Esophagus mucosa (tissue), 1 donor: Measurements from ENCODE around the gene ZNF581. TPM values are rescaled to one million over a fixed set of nuclear protein-coding genes. Genes with fewer than 3 reads are reported as not detected.

Source experiments
- ATAC-seq: fragments of 200-7000 bp; cut with Tn5 transposase; one replicate; pipeline ENCODE4 v1.9.1; 2020
- total RNA-seq: library from RNA; stranded (reverse); gene quantifications from one replicate; pipeline ENCODE4 v1.2.4, GENCODE V29; 2023
- donor health status: DM: yes; HTN: yes; CAD: no.

The ZNF581 gene
- total RNA-seq, 1 donor from 2014 or later, result 21.7 TPM

GRCh38 chr19:55667511-55667910, 24.1 kb downstream of the ZNF581 start:
- no peak for ATAC-seq

- peak; percentile 80 for ATAC-seq
Observed at GRCh38 chr19:55667958-55668357, 24.5 kb downstream of the ZNF581 start.

- ATAC-seq, result no peak
Observed at GRCh38 chr19:55668603-55669348, 25.3 kb downstream of the ZNF581 start.

- no peak for ATAC-seq
Observed at GRCh38 chr19:55669418-55670279, 26.2 kb downstream of the ZNF581 start.

- no peak for ATAC-seq
Observed at GRCh38 chr19:55670280-55671053, 27.0 kb downstream of the ZNF581 start.

- no peak for ATAC-seq
Observed at GRCh38 chr19:55671054-55671378, 27.6 kb downstream of the ZNF581 start.

GRCh38 chr19:55672418-55672817, 29.0 kb downstream of the ZNF581 start:
- no peak for ATAC-seq

- no peak for ATAC-seq
Observed at GRCh38 chr19:55673465-55673864, 30.0 kb downstream of the ZNF581 start.

- ATAC-seq, result no peak
Observed at GRCh38 chr19:55673889-55674288, 30.4 kb downstream of the ZNF581 start.

GRCh38 chr19:55674459-55674840, 31.0 kb downstream of the ZNF581 start:
- no peak for ATAC-seq

- ATAC-seq, result peak; percentile 85
Observed at GRCh38 chr19:55674841-55675660, 31.6 kb downstream of the ZNF581 start, which contains the start of gene EPN1. EPN1 (plus strand) TSS chr19:55675226; CDS start chr19:55678628, 3,402 bp downstream.

GRCh38 chr19:55675661-55676354, 32.4 kb downstream of the ZNF581 start:
- ATAC-seq, result no peak

- ATAC-seq, result no peak
Observed at GRCh38 chr19:55676383-55676782, 32.9 kb downstream of the ZNF581 start.

- peak; percentile 68 for ATAC-seq
Observed at GRCh38 chr19:55676889-55677505, 33.5 kb downstream of the ZNF581 start.

GRCh38 chr19:55677572-55678028, 34.2 kb downstream of the ZNF581 start:
- no peak for ATAC-seq

- peak; percentile 9 for ATAC-seq
Observed at GRCh38 chr19:55678121-55678671, 34.7 kb downstream of the ZNF581 start.

GRCh38 chr19:55679343-55680257, 36.2 kb downstream of the ZNF581 start:
- no peak for ATAC-seq

GRCh38 chr19:55680339-55681130, 37.1 kb downstream of the ZNF581 start:
- ATAC-seq, result no peak
